ENCODE data around the gene MLEC. TPM values are rescaled to one million over a fixed set of nuclear protein-coding genes. Genes with fewer than 3 reads are reported as not detected.

The MLEC gene
- total and polyA plus RNA-seq, 5 donors from 2014 or later: 28.2 to 61.4 (median 42.3) TPM

DNA sequence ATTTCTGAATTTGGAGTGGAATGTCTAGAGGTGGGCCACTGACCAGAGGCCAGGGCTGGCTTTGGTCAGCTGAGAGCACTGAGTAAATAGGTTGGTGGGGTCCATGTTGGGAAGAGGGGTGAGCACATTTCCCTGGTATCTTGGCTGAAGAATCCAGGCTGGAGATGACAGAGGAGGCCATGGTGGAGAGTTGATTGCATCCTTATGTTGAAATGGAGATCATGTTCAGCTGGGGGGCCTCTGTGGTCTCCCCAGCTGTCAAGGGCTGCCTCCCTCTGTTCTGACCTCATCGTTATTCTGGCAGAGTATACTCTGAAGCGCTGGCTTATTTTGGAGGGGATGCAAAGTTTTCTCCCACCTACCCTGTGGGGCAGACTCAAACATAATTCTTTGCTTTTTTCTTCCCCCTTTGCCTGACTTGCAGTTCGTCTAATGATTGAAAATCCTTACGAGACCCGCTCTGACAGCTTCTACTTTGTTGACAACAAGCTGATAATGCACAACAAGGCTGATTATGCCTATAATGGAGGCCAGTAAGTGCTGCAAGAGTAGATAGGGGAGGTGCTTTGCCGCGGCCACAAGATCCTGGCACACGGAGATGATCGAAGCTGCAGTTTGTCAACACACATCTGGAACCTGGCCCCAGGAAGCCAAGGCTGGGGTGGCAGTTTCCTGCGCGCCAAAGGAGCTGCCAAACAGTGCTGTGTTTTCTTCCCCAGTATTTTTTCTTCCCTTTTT lies 32.7 kb downstream of the MLEC start:
- no peak for DNase-seq
- Histone ChIP-seq H3K27me3 (ENCODE audit: control insufficient read depth, insufficient read depth, low read length) (no peaks in the 10 kb centered on the region), H3K36me3 (ENCODE audit: control insufficient read depth, insufficient read depth, low read length) (peaks cover 63% of the 10 kb centered on the region), H3K27ac (ENCODE audit: insufficient read depth, low read length, poor library complexity, severe bottlenecking) (no peak overlapping the region), H3K4me3 (ENCODE audit: low read depth, low read length) (no peak overlapping the region), H3K9me3 (ENCODE audit: control insufficient read depth in 2 of 2, low read length in 2 of 2) (no peaks in the 10 kb centered on the region), H3K4me1 (ENCODE audit: control insufficient read depth, insufficient read depth, low read length, poor library complexity, severe bottlenecking) (no peaks in the 10 kb centered on the region)
- no peak for ATAC-seq (ENCODE audit: low read depth in 2 of 2)
- Mint-ChIP-seq H3K27me3 (no peaks in the 10 kb centered on the region), H3K9me3 (peaks cover 0 to 2% (median 0%) of the 10 kb centered on the region in 7 donors), H3K4me1 (peaks cover 0 to 15% (median 12%) of the 10 kb centered on the region in 4 donors), H3K27ac (peak overlapping the region in 2 of 3 donors; percentile 31 to 66), H3K36me3 (peaks cover 44% of the 10 kb centered on the region), H3K4me3 (peak overlapping the region in 1 of 4 donors; percentile 80)

- no peak overlapping the region for H3K4me3 ChIP-seq (ENCODE audit: low read depth, low read length)
- peaks cover 59% of the 10 kb centered on the region for H3K36me3 ChIP-seq (ENCODE audit: control insufficient read depth, insufficient read depth, low read length)
- Mint-ChIP-seq H3K27ac (peak overlapping the region in 1 of 3 donors; percentile 31), H3K36me3 (peaks cover 43% of the 10 kb centered on the region), H3K4me3 (no peak overlapping the region), H3K27me3 (no peaks in the 10 kb centered on the region), H3K4me1 (peaks cover 0 to 22% (median 19%) of the 10 kb centered on the region in 4 donors), H3K9me3 (peaks cover 0 to 5% (median 0%) of the 10 kb centered on the region in 7 donors)
- ATAC-seq (ENCODE audit: low read depth in 2 of 2) (no peak), DNase-seq (no peak)
- H3K4me1 ChIP-seq (ENCODE audit: control insufficient read depth, insufficient read depth, low read length, poor library complexity, severe bottlenecking): peaks cover 4% of the 10 kb centered on the region
- no peaks in the 10 kb centered on the region for H3K9me3 ChIP-seq (ENCODE audit: control insufficient read depth in 2 of 2, low read length in 2 of 2)
- H3K27ac ChIP-seq (ENCODE audit: insufficient read depth, low read length, poor library complexity, severe bottlenecking): no peak overlapping the region
- H3K27me3 ChIP-seq (ENCODE audit: control insufficient read depth, insufficient read depth, low read length): no peaks in the 10 kb centered on the region
Measured at GRCh38 chr12:120720234-120720986, 33.5 kb downstream of the MLEC start.

- H3K36me3 Mint-ChIP-seq: peaks cover 41% of the 10 kb centered on the region
- H3K27ac ChIP-seq (ENCODE audit: insufficient read depth, low read length, poor library complexity, severe bottlenecking): no peak overlapping the region
- peaks cover 53% of the 10 kb centered on the region for H3K36me3 ChIP-seq (ENCODE audit: control insufficient read depth, insufficient read depth, low read length)
Measured at GRCh38 chr12:120720987-120721801, 34.2 kb downstream of the MLEC start.

GRCh38 chr12:120721866-120722265 lies 34.9 kb downstream of the MLEC start:
- ATAC-seq (ENCODE audit: low read depth in 2 of 2) (no peak), DNase-seq (no peak)
- peaks cover 46% of the 10 kb centered on the region for H3K36me3 ChIP-seq (ENCODE audit: control insufficient read depth, insufficient read depth, low read length)
- no peaks in the 10 kb centered on the region for H3K9me3 ChIP-seq (ENCODE audit: control insufficient read depth in 2 of 2, low read length in 2 of 2)
- Mint-ChIP-seq H3K4me3 (no peak overlapping the region), H3K27me3 (no peaks in the 10 kb centered on the region), H3K36me3 (peaks cover 34% of the 10 kb centered on the region), H3K27ac (no peak overlapping the region), H3K4me1 (peaks cover 0 to 34% (median 27%) of the 10 kb centered on the region in 4 donors), H3K9me3 (peaks cover 0 to 5% (median 0%) of the 10 kb centered on the region in 7 donors)
- peaks cover 13% of the 10 kb centered on the region for H3K4me1 ChIP-seq (ENCODE audit: control insufficient read depth, insufficient read depth, low read length, poor library complexity, severe bottlenecking)
- no peak overlapping the region for H3K4me3 ChIP-seq (ENCODE audit: low read depth, low read length)
- H3K27ac ChIP-seq (ENCODE audit: insufficient read depth, low read length, poor library complexity, severe bottlenecking): no peak overlapping the region
- no peaks in the 10 kb centered on the region for H3K27me3 ChIP-seq (ENCODE audit: control insufficient read depth, insufficient read depth, low read length)

More at GRCh38 chr12:120720987-120721801, 34.2 kb downstream of the MLEC start:
- Histone ChIP-seq H3K4me3 (ENCODE audit: low read depth, low read length) (no peak overlapping the region), H3K9me3 (ENCODE audit: control insufficient read depth in 2 of 2, low read length in 2 of 2) (no peaks in the 10 kb centered on the region), H3K27me3 (ENCODE audit: control insufficient read depth, insufficient read depth, low read length) (no peaks in the 10 kb centered on the region), H3K4me1 (ENCODE audit: control insufficient read depth, insufficient read depth, low read length, poor library complexity, severe bottlenecking) (peaks cover 8% of the 10 kb centered on the region)
- ATAC-seq (ENCODE audit: low read depth in 2 of 2) (no peak), DNase-seq (no peak)
- Mint-ChIP-seq H3K9me3 (peaks cover 0 to 5% (median 0%) of the 10 kb centered on the region in 7 donors), H3K4me3 (no peak overlapping the region), H3K27ac (no peak overlapping the region), H3K4me1 (peaks cover 0 to 27% (median 22%) of the 10 kb centered on the region in 4 donors), H3K27me3 (no peaks in the 10 kb centered on the region)

DNA sequence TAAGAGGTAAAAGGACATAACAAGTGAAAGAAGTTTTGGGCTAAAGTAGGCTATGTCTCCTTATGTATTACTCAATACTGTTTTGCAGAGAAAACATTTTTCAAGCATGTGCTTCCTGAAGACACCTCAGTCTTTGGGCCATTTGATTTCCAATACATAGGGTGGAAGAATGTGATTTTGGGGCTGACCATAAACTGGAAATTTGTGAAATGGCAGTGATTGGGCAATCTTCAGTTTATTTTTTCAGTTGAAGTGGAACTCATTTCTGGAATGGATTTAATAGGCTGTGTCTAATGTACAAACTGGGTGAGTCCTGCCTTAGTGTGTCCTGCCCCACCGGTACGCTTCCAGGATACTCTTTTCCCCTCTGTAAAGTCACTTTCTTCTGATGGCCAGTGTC lies 35.8 kb downstream of the MLEC start:
- H3K36me3 ChIP-seq (ENCODE audit: control insufficient read depth, insufficient read depth, low read length): peaks cover 43% of the 10 kb centered on the region

GRCh38 chr12:120724720-120725119 lies 37.8 kb downstream of the MLEC start:
- no peak overlapping the region for H3K27ac ChIP-seq (ENCODE audit: insufficient read depth, low read length, poor library complexity, severe bottlenecking)
- H3K4me3 Mint-ChIP-seq: peak overlapping the region; percentile 86 to 95 (median 94)
- no peak overlapping the region for H3K4me3 ChIP-seq (ENCODE audit: low read depth, low read length)
- no peaks in the 10 kb centered on the region for H3K9me3 ChIP-seq (ENCODE audit: control insufficient read depth in 2 of 2, low read length in 2 of 2)
- H3K4me1 ChIP-seq (ENCODE audit: control insufficient read depth, insufficient read depth, low read length, poor library complexity, severe bottlenecking): peaks cover 13% of the 10 kb centered on the region
- H3K36me3 Mint-ChIP-seq: peaks cover 27% of the 10 kb centered on the region
- H3K27me3 Mint-ChIP-seq: no peaks in the 10 kb centered on the region
- peaks cover 30% of the 10 kb centered on the region for H3K36me3 ChIP-seq (ENCODE audit: control insufficient read depth, insufficient read depth, low read length)
- H3K9me3 Mint-ChIP-seq: peaks cover 0 to 5% (median 0%) of the 10 kb centered on the region in 7 donors
- peaks cover 0 to 28% (median 18%) of the 10 kb centered on the region in 4 donors for H3K4me1 Mint-ChIP-seq
- peak overlapping the region in 2 of 3 donors; percentile 70 to 71 for H3K27ac Mint-ChIP-seq
- DNase-seq: no peak
- no peak for ATAC-seq (ENCODE audit: low read depth in 2 of 2)
- H3K27me3 ChIP-seq (ENCODE audit: control insufficient read depth, insufficient read depth, low read length): no peaks in the 10 kb centered on the region

More for the DNA sequence above, 35.8 kb downstream of the MLEC start:
- no peak overlapping the region for H3K4me3 Mint-ChIP-seq
- no peaks in the 10 kb centered on the region for H3K27me3 ChIP-seq (ENCODE audit: control insufficient read depth, insufficient read depth, low read length)
- peak overlapping the region in 1 of 3 donors; percentile 34 for H3K27ac Mint-ChIP-seq
- peaks cover 13% of the 10 kb centered on the region for H3K4me1 ChIP-seq (ENCODE audit: control insufficient read depth, insufficient read depth, low read length, poor library complexity, severe bottlenecking)
- peaks cover 0 to 34% (median 28%) of the 10 kb centered on the region in 4 donors for H3K4me1 Mint-ChIP-seq
- no peak for ATAC-seq (ENCODE audit: low read depth in 2 of 2)
- peaks cover 0 to 5% (median 0%) of the 10 kb centered on the region in 7 donors for H3K9me3 Mint-ChIP-seq
- no peaks in the 10 kb centered on the region for H3K9me3 ChIP-seq (ENCODE audit: control insufficient read depth in 2 of 2, low read length in 2 of 2)
- DNase-seq: no peak
- peaks cover 33% of the 10 kb centered on the region for H3K36me3 Mint-ChIP-seq
- no peak overlapping the region for H3K27ac ChIP-seq (ENCODE audit: insufficient read depth, low read length, poor library complexity, severe bottlenecking)
- H3K27me3 Mint-ChIP-seq: no peaks in the 10 kb centered on the region
- H3K4me3 ChIP-seq (ENCODE audit: low read depth, low read length): no peak overlapping the region

GRCh38 chr12:120725151-120725658 lies 38.3 kb downstream of the MLEC start:
- H3K36me3 ChIP-seq (ENCODE audit: control insufficient read depth, insufficient read depth, low read length): peaks cover 27% of the 10 kb centered on the region
- peaks cover 13% of the 10 kb centered on the region for H3K4me1 ChIP-seq (ENCODE audit: control insufficient read depth, insufficient read depth, low read length, poor library complexity, severe bottlenecking)
- peaks cover 25% of the 10 kb centered on the region for H3K36me3 Mint-ChIP-seq
- H3K27me3 ChIP-seq (ENCODE audit: control insufficient read depth, insufficient read depth, low read length): no peaks in the 10 kb centered on the region
- peaks cover 0 to 5% (median 0%) of the 10 kb centered on the region in 7 donors for H3K9me3 Mint-ChIP-seq
- ATAC-seq (ENCODE audit: low read depth in 2 of 2) (no peak), DNase-seq (no peak)
- peak overlapping the region in 2 of 3 donors; percentile 70 to 71 for H3K27ac Mint-ChIP-seq
- H3K9me3 ChIP-seq (ENCODE audit: control insufficient read depth in 2 of 2, low read length in 2 of 2): no peaks in the 10 kb centered on the region
- H3K27ac ChIP-seq (ENCODE audit: insufficient read depth, low read length, poor library complexity, severe bottlenecking): no peak overlapping the region
- peaks cover 0 to 28% (median 19%) of the 10 kb centered on the region in 4 donors for H3K4me1 Mint-ChIP-seq
- no peaks in the 10 kb centered on the region for H3K27me3 Mint-ChIP-seq
- peak overlapping the region; percentile 68 for H3K4me3 ChIP-seq (ENCODE audit: low read depth, low read length)
- H3K4me3 Mint-ChIP-seq: peak overlapping the region; percentile 86 to 95 (median 94)

Measured in CD4-positive, CD25-positive, alpha-beta regulatory T cell (primary cell).